ENCODE measurements around the gene OPN1SW. TPM values are rescaled to one million over a fixed set of nuclear protein-coding genes. Genes with fewer than 3 reads are reported as not detected.

Gene OPN1SW
- total RNA-seq, 4 donors from 2014 or later, result not detected

DNA sequence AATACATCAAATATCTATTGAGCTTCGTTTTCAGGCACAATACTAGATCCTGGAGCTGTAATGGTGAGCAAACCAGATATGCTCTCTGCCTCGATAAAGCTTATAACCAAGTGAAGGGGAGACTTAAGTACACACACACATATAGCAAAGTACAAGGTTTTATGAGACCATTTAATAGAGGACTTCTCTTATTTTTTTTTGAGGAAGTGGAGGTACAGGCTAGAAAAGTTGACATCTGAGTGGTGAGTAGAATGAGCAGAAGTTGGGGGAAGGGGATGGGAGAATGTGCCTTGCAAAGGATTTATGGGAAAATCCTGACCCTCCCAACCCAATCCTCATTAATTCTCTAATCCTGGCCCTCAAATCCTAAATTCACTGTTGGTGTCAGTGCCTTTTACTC is 23.9 kb upstream of the OPN1SW start:
- intact Hi-C loops (cut with DNase I), result no loop called here
- no peak for DNase-seq
- H3K4me3 ChIP-seq, result no peak overlapping the region

DNA sequence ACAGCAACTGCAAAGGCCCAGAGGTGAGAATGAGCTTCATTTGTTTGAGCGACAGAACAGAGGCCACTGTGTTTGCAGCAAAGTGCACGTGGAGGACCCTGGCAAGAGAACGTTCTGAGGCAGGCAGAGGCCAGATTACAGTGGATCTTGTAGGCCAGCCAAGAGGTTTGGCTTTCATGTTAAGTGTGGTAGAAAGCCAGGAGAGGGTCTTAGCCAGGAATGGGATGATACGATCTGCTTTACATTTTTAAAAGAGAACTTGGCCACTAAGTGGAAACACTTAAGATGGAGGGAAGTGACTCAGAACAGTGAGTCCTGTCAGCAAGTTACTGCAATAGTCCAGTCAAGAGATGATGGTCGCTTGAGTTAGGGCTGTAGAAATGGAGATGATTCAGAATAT is 20.7 kb upstream of the OPN1SW start:
- Histone ChIP-seq H3K27ac (no peak overlapping the region), H3K36me3 (no peaks in the 10 kb centered on the region), H3K4me3 (no peak overlapping the region), H3K4me1 (peaks cover 9 to 21% (median 9%) of the 10 kb centered on the region in 3 donors), H3K27me3 (peaks cover 0 to 15% (median 2%) of the 10 kb centered on the region in 4 donors), H3K9me3 (no peaks in the 10 kb centered on the region)
- TF ChIP-seq, protein P1, sequence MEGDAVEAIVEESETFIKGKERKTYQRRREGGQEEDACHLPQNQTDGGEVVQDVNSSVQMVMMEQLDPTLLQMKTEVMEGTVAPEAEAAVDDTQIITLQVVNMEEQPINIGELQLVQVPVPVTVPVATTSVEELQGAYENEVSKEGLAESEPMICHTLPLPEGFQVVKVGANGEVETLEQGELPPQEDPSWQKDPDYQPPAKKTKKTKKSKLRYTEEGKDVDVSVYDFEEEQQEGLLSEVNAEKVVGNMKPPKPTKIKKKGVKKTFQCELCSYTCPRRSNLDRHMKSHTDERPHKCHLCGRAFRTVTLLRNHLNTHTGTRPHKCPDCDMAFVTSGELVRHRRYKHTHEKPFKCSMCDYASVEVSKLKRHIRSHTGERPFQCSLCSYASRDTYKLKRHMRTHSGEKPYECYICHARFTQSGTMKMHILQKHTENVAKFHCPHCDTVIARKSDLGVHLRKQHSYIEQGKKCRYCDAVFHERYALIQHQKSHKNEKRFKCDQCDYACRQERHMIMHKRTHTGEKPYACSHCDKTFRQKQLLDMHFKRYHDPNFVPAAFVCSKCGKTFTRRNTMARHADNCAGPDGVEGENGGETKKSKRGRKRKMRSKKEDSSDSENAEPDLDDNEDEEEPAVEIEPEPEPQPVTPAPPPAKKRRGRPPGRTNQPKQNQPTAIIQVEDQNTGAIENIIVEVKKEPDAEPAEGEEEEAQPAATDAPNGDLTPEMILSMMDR (IDR thresholded peaks at IDR 0.05), result no peak
- no peak for TF ChIP-seq POLR2A (IDR thresholded peaks at IDR 0.05)
- intact Hi-C loops (cut with DNase I), result no loop called here
- 49 to 53% methylated on average over 5 of the region's 5 CpGs for WGBS, 2 donors
- DNase-seq, result no peak

More for the DNA sequence above, 23.9 kb upstream of the OPN1SW start:
- H3K36me3 ChIP-seq, result no peaks in the 10 kb centered on the region
- TF ChIP-seq, protein P1 (IDR thresholded peaks at IDR 0.05), result no peak
- no peak for TF ChIP-seq POLR2A (IDR thresholded peaks at IDR 0.05)
- WGBS, 2 donors, result 82 to 100% methylated on average over 2 of the region's 2 CpGs
- H3K9me3 ChIP-seq, result no peaks in the 10 kb centered on the region
- no peaks in the 10 kb centered on the region for H3K4me1 ChIP-seq
- no peaks in the 10 kb centered on the region for H3K27me3 ChIP-seq
- H3K27ac ChIP-seq, result no peak overlapping the region

DNA sequence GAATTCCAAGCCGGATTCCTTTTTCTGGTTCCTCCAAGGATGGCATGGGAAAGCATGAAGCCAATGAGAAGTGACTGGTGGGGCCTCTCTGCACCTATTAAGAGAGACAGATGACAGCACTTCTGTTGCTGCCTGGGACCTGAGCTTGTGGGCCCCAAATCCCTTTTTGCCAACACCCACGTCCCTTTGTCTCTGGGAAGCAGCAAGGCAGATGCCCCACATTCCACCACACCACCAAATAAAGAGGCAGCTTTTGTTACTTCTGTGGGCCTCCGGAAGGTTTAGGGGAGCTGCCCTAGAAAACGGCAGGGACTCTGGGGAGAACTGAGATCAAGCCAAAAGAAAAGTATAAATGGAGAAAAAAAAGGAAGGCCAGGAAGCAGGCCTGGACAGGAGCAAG is 19.5 kb upstream of the OPN1SW start:
- H3K9me3 ChIP-seq, result no peaks in the 10 kb centered on the region
- no peak overlapping the region for H3K27ac ChIP-seq
- H3K4me3 ChIP-seq, result no peak overlapping the region
- intact Hi-C loops (cut with DNase I), result no loop called here
- H3K27me3 ChIP-seq, result peaks cover 0 to 27% (median 2%) of the 10 kb centered on the region in 4 donors
- WGBS, 2 donors, result 70 to 88% methylated on average over 1 to 4 of the region's 4 CpGs
- no peak for DNase-seq
- peaks cover 9 to 33% (median 9%) of the 10 kb centered on the region in 3 donors for H3K4me1 ChIP-seq
- TF ChIP-seq, protein P1 (IDR thresholded peaks at IDR 0.05), result no peak
- TF ChIP-seq POLR2A (IDR thresholded peaks at IDR 0.05), result no peak
- H3K36me3 ChIP-seq, result no peaks in the 10 kb centered on the region

DNA sequence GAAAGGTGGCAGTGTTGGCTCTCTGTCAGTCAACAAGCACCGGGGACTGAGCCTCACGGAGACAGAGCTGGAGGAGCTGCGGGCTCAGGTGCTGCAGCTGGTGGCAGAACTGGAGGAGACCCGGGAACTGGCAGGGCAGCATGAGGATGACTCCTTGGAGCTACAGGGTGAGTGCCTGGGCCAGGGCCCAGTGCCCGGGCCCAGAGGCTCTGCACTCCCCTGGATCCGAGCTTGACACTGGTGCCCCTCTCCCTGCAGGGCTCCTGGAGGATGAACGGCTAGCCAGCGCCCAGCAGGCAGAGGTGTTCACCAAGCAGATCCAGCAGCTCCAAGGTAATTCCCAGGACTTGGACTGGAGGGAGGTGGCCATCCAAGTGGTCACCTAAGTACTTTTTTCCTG is 18.8 kb upstream of the OPN1SW start:
- intact Hi-C loops (cut with DNase I), result no loop called here
- H3K36me3 ChIP-seq, result no peaks in the 10 kb centered on the region
- no peak overlapping the region for H3K4me3 ChIP-seq
- no peaks in the 10 kb centered on the region for H3K9me3 ChIP-seq
- peaks cover 9 to 34% (median 9%) of the 10 kb centered on the region in 3 donors for H3K4me1 ChIP-seq
- TF ChIP-seq POLR2A (IDR thresholded peaks at IDR 0.05), result no peak
- TF ChIP-seq, protein P1 (IDR thresholded peaks at IDR 0.05), result no peak
- peaks cover 0 to 27% (median 2%) of the 10 kb centered on the region in 4 donors for H3K27me3 ChIP-seq
- no peak for DNase-seq
- H3K27ac ChIP-seq, result no peak overlapping the region
- WGBS, 2 donors, result 81 to 89% methylated on average over 5 to 7 of the region's 8 CpGs

DNA sequence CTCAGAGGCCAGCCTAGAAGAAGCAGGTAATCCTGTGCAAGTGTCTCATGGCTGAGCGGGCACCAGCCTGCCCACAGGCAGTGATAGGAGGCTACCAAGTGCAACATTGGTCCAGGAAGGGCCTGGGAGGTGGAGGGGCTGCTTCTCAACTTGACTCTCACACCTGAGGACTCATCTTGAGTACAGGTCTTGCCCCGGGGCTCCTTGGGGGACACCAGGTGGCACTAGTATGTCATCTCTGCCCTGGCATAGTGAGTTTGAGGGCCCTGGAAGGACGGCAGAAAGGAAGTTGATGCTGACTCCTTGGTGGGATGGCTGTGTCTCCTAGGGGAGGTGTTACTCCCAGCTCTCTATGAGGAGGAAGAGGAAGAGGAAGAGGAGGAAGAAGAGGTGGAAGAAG is 18.4 kb upstream of the OPN1SW start:
- 29 to 69% methylated on average over 2 of the region's 3 CpGs for WGBS, 2 donors
- Histone ChIP-seq H3K9me3 (no peaks in the 10 kb centered on the region), H3K27ac (no peak overlapping the region), H3K4me3 (no peak overlapping the region), H3K27me3 (peaks cover 0 to 27% (median 2%) of the 10 kb centered on the region in 4 donors), H3K4me1 (peaks cover 9 to 34% (median 9%) of the 10 kb centered on the region in 3 donors), H3K36me3 (no peaks in the 10 kb centered on the region)
- DNase-seq, result no peak
- intact Hi-C loops (cut with DNase I), result no loop called here
- no peak for TF ChIP-seq POLR2A (IDR thresholded peaks at IDR 0.05)
- TF ChIP-seq, protein P1 (IDR thresholded peaks at IDR 0.05), result no peak

Measured in esophagus squamous epithelium (tissue), 5 donors.